GM12875 (cell line): ENCODE results near the gene D2HGDH.
"Not testable (repeated sequence)": the region's sequence is repeated elsewhere in the genome, so short reads cannot be mapped to it uniquely, and the experiment has no call there.

ENCODE experiments used
- H3K4me3 ChIP-seq: one replicate; pipeline ENCODE4 v1.5.1; 2011; ENCODE audit warnings: low read depth, low read length, control low read depth
- CTCF ChIP-seq: IDR thresholded peaks from 2 replicates; pipeline ENCODE4 v1.5.1; 2011; ENCODE audit warnings: low read depth, mild to moderate bottlenecking, control low read depth, inconsistent platforms, low read length, moderate library complexity, borderline replicate concordance; ENCODE audit not compliant: insufficient read depth

D2HGDH gene

GRCh38 chr2:241754042-241754441, 19.6 kb downstream of the D2HGDH start:
- TF ChIP-seq CTCF = no peak
- no peak overlapping the region for H3K4me3 ChIP-seq

GRCh38 chr2:241755166-241755565, 20.7 kb downstream of the D2HGDH start:
- no peak for TF ChIP-seq CTCF
- H3K4me3 ChIP-seq = no peak overlapping the region

GRCh38 chr2:241755777-241756176, 21.3 kb downstream of the D2HGDH start:
- TF ChIP-seq CTCF = no peak

GRCh38 chr2:241759067-241759807, 24.8 kb downstream of the D2HGDH start:
- no peak overlapping the region for H3K4me3 ChIP-seq
- TF ChIP-seq CTCF = no peak

More at GRCh38 chr2:241755777-241756176, 21.3 kb downstream of the D2HGDH start:
- no peak overlapping the region for H3K4me3 ChIP-seq

- not testable (repeated sequence) for H3K4me3 ChIP-seq
Observed at GRCh38 chr2:241759893-241760292, 25.5 kb downstream of the D2HGDH start.

- no peak for TF ChIP-seq CTCF
- no peak overlapping the region for H3K4me3 ChIP-seq
Observed at GRCh38 chr2:241760301-241760771, 25.9 kb downstream of the D2HGDH start.

GRCh38 chr2:241762321-241762932, 28.0 kb downstream of the D2HGDH start:
- TF ChIP-seq CTCF = no peak
- H3K4me3 ChIP-seq = no peak overlapping the region
